ENCODE measurements around the gene MIB1. TPM values are rescaled to one million over a fixed set of nuclear protein-coding genes. Genes with fewer than 3 reads are reported as not detected.
A peak's percentile ranks its signal among the peaks of the same experiment; 100 is the strongest.

Gene MIB1
- total RNA-seq, 1 donor, result 33.7 TPM

GRCh38 chr18:21865043-21865442 is 124.5 kb downstream of the MIB1 start:
- DNase-seq (ENCODE audit: low read depth in 2 of 3, low spot score in 2 of 3), result no peak

GRCh38 chr18:21868770-21869169 is 128.2 kb downstream of the MIB1 start:
- DNase-seq (ENCODE audit: low read depth in 2 of 3, low spot score in 2 of 3), result no peak

GRCh38 chr18:21889570-21889969 is 149.0 kb downstream of the MIB1 start:
- no peak for DNase-seq (ENCODE audit: low read depth in 2 of 3, low spot score in 2 of 3)

- DNase-seq (ENCODE audit: low read depth in 2 of 3, low spot score in 2 of 3), result no peak
These were observed 154.2 kb downstream of the MIB1 start for GRCh38 chr18:21894619-21895367.

- DNase-seq (ENCODE audit: low read depth in 2 of 3, low spot score in 2 of 3), result no peak
These were observed 156.2 kb downstream of the MIB1 start for GRCh38 chr18:21896732-21897336.

- DNase-seq (ENCODE audit: low read depth in 2 of 3, low spot score in 2 of 3), result peak in 2 of 3 donors; percentile 23 to 57
These were observed 157.2 kb downstream of the MIB1 start for GRCh38 chr18:21897811-21898210.

GRCh38 chr18:21900605-21901352 is 160.2 kb downstream of the MIB1 start:
- DNase-seq (ENCODE audit: low read depth in 2 of 3, low spot score in 2 of 3), result no peak

GRCh38 chr18:21901423-21901945 is 160.9 kb downstream of the MIB1 start:
- no peak for DNase-seq (ENCODE audit: low read depth in 2 of 3, low spot score in 2 of 3)

- no peak for DNase-seq (ENCODE audit: low read depth in 2 of 3, low spot score in 2 of 3)
These were observed 163.1 kb downstream of the MIB1 start for GRCh38 chr18:21903709-21904108.

GRCh38 chr18:21904856-21905255 is 164.3 kb downstream of the MIB1 start:
- DNase-seq (ENCODE audit: low read depth in 2 of 3, low spot score in 2 of 3), result no peak

GRCh38 chr18:21907451-21907850 is 166.9 kb downstream of the MIB1 start:
- DNase-seq (ENCODE audit: low read depth in 2 of 3, low spot score in 2 of 3), result no peak

GRCh38 chr18:21908711-21909110 is 168.1 kb downstream of the MIB1 start:
- DNase-seq (ENCODE audit: low read depth in 2 of 3, low spot score in 2 of 3), result no peak

GRCh38 chr18:21910906-21911305 is 170.3 kb downstream of the MIB1 start:
- no peak for DNase-seq (ENCODE audit: low read depth in 2 of 3, low spot score in 2 of 3)

- no peak for DNase-seq (ENCODE audit: low read depth in 2 of 3, low spot score in 2 of 3)
These were observed 171.0 kb downstream of the MIB1 start for GRCh38 chr18:21911551-21911950.

- DNase-seq (ENCODE audit: low read depth in 2 of 3, low spot score in 2 of 3), result no peak
These were observed 172.0 kb downstream of the MIB1 start for GRCh38 chr18:21912339-21913239.

- peak in 2 of 3 donors; percentile 23 to 49 for DNase-seq (ENCODE audit: low read depth in 2 of 3, low spot score in 2 of 3)
These were observed 174.2 kb downstream of the MIB1 start for GRCh38 chr18:21914739-21915319.

- DNase-seq (ENCODE audit: low read depth in 2 of 3, low spot score in 2 of 3), result no peak
These were observed 175.0 kb downstream of the MIB1 start for GRCh38 chr18:21915546-21915945.

- no peak for DNase-seq (ENCODE audit: low read depth in 2 of 3, low spot score in 2 of 3)
These were observed 176.0 kb downstream of the MIB1 start for GRCh38 chr18:21916594-21916993.

GRCh38 chr18:21918693-21919092 is 178.1 kb downstream of the MIB1 start:
- no peak for DNase-seq (ENCODE audit: low read depth in 2 of 3, low spot score in 2 of 3)
